Keratinocyte (primary cell): ENCODE data around the gene RAD51AP2.

Experiments used
- EZH2 ChIP-seq: IDR thresholded peaks from one replicate; pipeline ENCODE4 v1.6.1; 2012; ENCODE audit warnings: inconsistent platforms, mild to moderate bottlenecking, low read length, moderate library complexity
- TF ChIP-seq, protein P1 (sequence below), 3 experiments: IDR thresholded peaks in 1 of 3; conservative IDR thresholded peaks in 1 of 3; optimal IDR thresholded peaks in 1 of 3; 2 replicates in 2 of 3; 3 replicates in 1 of 3; pipeline versions ENCODE3 to v1.5.1; 2011; ENCODE audit warnings: low read length in 3 of 3, mild to moderate bottlenecking in 3 of 3, moderate library complexity in 2 of 3, control low read depth in 1 of 3, inconsistent platforms in 1 of 3; ENCODE audit not compliant: insufficient read depth in 2 of 3; ENCODE audit errors: extremely low read depth in 1 of 3

DNA sequence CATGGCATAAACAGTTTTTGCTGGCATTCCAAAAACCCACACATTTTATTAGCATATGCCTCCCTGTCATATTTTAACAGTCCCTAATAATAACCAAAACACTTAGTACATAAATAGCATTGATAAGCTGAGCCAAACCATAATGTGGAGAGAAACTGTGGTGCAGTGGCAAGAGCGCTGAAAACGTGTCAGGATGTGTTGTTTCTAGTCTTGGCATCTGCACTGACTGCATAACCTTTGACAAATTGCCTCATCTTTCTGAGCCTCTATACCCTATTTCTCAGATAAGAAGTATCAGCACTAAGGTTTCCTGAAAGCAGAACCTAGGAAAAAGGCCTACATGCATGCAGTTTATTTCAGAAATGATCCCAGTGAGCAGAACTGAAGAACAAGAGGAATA, 41.4 kb downstream of the RAD51AP2 start:
- TF ChIP-seq, protein P1, sequence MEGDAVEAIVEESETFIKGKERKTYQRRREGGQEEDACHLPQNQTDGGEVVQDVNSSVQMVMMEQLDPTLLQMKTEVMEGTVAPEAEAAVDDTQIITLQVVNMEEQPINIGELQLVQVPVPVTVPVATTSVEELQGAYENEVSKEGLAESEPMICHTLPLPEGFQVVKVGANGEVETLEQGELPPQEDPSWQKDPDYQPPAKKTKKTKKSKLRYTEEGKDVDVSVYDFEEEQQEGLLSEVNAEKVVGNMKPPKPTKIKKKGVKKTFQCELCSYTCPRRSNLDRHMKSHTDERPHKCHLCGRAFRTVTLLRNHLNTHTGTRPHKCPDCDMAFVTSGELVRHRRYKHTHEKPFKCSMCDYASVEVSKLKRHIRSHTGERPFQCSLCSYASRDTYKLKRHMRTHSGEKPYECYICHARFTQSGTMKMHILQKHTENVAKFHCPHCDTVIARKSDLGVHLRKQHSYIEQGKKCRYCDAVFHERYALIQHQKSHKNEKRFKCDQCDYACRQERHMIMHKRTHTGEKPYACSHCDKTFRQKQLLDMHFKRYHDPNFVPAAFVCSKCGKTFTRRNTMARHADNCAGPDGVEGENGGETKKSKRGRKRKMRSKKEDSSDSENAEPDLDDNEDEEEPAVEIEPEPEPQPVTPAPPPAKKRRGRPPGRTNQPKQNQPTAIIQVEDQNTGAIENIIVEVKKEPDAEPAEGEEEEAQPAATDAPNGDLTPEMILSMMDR (optimal IDR thresholded peaks at IDR 0.05 in 1 of 3, IDR thresholded peaks at IDR 0.05 in 1 of 3, conservative IDR thresholded peaks at IDR 0.05 in 1 of 3; ENCODE audit: extremely low read depth in 1 of 3, insufficient read depth in 2 of 3, low read length in 3 of 3) = no peak
- no peak for TF ChIP-seq EZH2
